CD4-positive, alpha-beta T cell treated with Interleukin-4 for 4 hours (primary cell): ENCODE results near the gene KLHL5.
"Not testable (repeated sequence)": the region's sequence is repeated elsewhere in the genome, so short reads cannot be mapped to it uniquely, and the experiment has no call there.

Experiments
- DNase-seq: peaks from one replicate; pipeline ENCODE4 v3.0.0-alpha.2; 2020

The KLHL5 gene, protein sequence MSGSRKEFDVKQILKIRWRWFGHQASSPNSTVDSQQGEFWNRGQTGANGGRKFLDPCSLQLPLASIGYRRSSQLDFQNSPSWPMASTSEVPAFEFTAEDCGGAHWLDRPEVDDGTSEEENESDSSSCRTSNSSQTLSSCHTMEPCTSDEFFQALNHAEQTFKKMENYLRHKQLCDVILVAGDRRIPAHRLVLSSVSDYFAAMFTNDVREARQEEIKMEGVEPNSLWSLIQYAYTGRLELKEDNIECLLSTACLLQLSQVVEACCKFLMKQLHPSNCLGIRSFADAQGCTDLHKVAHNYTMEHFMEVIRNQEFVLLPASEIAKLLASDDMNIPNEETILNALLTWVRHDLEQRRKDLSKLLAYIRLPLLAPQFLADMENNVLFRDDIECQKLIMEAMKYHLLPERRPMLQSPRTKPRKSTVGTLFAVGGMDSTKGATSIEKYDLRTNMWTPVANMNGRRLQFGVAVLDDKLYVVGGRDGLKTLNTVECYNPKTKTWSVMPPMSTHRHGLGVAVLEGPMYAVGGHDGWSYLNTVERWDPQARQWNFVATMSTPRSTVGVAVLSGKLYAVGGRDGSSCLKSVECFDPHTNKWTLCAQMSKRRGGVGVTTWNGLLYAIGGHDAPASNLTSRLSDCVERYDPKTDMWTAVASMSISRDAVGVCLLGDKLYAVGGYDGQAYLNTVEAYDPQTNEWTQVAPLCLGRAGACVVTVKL

DNA sequence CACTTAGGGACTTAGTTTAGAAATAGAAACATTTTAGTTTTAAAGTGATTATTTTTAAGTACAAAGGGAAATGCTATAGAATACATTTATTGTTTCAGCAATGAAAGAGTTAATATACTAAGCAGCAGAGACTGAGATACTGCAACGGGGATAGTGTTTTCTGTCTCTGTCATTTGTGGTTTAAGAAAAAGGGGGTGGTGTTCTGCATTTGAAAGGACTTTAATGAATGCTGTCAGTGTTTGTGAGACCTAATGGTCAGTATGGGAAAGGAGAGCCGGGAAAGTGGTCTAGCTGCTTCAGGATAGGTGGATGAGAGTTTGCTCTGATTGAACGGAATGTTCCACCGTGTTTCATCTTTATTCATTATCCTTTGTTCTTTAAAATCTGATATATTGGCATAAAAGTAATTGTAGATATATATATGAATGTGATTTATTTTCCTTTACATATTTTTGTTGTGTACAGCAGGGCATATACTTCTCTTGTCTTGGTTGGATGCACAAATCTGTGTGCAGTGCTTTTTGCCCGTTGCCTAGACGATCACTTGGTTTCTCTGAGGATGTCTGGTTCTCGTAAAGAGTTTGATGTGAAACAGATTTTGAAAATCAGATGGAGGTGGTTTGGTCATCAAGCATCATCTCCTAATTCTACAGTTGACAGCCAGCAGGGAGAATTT, at the start of gene KLHL5:
Gene KLHL5, plus strand, starts transcription at position 139 of the 676 bp plus-strand sequence. Its CDS starts 421 bp downstream, at position 560.
- no peak for DNase-seq

GRCh38 chr4:39014028-39014427, 48.0 kb upstream of the KLHL5 start:
- DNase-seq: no peak

DNA sequence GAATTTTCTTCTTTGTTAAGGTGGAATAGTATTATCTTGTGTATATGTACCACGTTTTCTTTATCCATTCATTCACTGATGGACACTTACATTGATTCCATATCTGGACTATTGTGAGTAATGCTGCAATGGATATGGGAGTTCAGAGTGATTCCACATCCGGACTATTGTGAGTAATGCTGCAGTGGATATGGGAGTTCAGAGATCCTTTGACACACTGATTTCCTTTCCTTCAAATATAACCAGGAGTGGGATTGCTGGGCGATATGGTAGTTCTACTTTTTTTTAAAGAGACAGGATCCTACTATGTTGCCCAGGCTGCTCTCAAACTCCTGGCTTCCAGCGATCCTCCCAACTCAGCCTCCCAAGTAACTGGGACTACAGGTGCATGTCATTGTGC, 41.9 kb upstream of the KLHL5 start:
- no peak for DNase-seq

DNA sequence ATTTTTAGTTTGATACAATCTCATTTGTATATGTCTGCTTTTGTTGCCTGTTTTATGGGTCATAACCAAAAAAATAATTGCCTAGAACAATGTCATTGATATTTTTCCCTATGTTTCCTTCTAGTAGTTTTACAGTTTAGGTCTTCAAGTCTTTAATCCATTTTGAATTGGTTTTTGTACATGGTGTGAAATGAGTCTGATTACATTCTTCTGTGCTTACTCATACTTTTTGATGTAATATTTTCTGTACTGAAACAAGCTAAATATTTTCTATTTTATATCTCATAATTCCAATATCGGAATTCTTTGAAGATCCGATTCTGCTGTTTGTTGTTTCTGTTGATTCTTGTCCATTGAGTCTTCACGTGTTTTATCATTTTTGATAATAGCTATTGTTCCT, 40.4 kb upstream of the KLHL5 start:
- no peak for DNase-seq

DNA sequence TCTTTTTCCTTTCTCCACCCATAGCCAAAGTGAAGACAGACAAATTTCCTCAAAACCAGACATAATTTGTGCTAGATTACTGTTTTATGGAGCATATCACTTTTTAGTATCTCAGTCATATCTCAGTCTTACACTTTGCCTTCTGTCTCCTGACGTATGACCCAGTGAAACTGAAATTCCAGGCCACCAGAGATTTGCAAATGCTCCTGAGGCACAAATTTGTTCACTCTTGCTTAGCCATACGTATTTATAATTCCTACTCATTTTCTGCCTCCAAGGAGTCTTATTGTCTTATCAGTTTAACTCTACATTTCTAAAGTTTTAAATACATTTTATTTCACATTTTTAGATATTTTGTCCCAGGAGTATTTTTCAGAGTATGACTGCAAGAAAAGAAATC, 39.8 kb upstream of the KLHL5 start:
- DNase-seq: no peak

DNA sequence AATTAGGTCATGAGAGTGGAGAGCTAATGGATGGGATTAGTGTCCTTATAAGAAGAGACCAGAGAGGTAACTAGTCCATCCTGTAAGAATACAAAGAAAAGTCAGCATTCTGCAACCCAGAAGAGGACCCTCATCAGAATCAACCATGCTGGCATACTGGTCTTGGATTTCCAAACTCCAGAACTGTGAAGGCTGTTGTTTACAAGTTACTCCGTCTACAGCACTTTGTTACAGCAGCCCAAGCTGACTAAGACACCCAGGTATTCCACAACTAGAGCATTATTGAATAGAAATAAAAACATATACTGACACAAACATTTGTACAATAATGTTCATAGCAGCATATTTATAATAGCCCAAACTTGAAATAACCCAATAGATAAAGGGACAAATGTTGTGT, 39.0 kb upstream of the KLHL5 start:
- no peak for DNase-seq

DNA sequence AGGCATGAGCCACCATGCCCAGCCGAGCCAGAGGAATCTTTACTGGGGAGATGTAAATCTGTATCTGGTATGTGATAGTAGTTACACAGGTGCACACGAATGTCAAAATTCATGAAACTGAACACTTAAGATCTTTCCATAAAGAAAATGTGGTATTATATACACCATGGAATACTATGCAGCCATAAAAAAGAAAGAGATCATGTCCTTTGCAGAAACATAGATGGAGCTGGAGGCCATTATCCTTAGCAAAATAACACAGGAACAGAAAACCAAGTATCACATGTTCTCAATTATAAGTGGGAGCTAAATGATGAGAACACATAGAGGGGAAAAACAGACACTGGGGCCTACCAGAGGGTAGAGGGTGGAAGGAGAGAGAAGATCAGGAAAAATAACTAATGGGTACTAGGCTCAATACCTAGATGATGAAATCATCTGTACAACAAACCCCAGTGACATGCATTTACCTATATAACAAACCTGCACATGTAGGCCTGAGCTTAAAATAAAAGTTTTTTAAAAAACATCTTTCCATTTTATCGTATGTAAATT, 37.6 kb upstream of the KLHL5 start:
- no peak for DNase-seq

DNA sequence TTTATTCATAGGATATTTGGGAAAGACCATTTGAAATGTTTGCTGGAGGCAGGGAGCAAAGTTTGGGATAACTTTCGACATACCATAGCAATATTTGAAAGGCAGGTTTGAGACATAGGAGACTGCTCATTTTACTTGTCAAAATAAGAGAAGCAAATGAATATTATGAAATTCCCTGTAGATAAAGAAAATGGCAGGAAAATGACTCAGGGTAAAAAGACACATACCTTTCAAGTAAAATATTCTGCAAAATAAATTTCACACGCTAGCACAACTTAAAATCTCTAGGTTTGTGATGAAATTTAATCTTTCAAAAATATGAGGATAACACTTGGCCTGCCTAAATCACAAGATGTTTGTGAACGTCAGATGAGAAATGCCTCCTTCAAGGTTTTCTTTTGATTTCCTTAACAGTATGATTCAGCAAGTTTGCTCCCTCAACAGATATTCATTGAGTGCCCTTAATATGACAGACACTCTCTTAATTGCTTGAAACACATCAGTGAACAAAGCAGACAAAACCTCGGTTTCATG, 36.4 kb upstream of the KLHL5 start:
- DNase-seq: no peak

DNA sequence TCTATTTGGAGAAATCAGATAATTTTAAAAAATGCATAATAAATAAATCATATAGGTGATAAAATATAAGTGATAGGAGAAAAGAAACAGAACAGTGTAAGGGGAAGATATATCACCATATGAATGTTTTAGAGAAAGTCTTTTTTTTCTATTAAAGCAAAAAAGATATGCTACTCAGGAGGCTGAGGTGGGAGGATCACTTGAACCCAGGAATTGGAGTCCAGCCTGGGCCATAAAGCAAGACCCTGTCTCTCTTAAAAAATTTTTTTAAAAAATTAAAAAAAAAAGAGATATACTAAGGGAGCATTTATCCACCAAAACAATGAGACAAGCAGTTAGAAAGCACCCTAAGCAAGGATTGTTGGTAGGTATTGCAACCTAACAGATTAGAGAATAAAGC, 35.9 kb upstream of the KLHL5 start:
- DNase-seq: no peak

DNA sequence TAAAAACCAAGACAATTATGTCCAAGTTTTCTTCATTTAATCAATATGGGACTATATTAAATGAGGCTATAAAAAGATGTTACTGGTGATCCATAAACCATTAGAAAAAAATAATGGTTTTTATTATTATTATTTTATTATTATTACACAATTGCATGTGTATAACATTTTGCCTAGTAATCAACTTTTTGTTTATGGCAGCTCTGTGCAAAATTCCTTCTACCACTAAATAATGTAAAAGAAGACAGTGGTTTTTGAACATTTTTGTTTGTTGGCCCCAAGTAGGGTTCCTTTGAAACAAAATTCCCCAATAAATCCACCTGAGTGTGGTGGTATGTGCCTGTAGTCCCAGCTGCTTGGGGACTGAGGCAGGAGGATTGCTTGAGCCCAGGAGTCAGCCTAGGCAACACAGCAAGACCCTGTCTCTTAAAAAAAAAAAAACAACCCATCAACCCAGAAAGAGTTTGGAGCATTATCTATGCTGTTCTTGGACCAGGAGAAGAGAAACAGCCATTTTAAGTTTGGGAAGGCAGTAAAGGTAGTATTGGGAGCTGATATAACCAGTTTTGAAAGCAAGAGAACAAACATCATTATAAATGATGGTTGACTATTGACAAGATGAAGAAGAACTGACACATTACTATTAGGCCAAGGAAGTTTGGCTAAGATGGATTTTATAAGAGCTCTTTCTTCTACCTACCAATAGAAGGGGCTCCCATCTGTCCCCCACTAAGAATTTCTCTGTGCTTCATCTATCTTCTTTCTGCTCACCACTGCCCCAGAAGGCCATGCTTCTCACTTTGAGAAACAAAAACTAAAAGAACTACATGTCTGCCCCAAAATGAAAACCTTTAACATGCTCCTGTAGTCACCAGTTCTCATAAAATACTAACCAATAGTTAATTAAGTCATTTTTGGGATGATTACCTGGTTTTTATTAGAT, 32.0 kb upstream of the KLHL5 start:
- DNase-seq: peak; percentile 64

- no peak for DNase-seq
Observed at GRCh38 chr4:39030725-39031124, 31.3 kb upstream of the KLHL5 start.

DNA sequence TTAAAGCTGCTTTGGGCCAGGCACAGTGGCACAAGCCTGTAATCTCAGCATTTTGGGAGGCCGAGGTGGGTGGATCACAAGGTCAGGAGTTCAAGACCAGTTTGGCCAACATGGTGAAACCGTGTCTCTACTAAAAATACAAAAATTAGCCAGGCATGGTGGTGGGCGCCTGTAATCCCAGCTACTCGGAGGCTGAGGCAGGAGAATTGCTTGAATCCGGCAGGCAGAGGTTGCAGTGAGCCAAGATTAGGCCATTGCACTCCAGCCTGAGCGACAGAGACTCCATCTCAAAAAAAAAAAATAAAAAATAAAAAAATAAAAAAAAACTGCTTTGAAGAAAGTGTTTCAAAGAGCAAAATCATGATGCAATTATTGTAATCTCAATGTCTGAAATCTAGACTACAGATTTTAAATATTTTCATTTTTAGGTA, 30.4 kb upstream of the KLHL5 start:
- not testable (repeated sequence) for DNase-seq

DNA sequence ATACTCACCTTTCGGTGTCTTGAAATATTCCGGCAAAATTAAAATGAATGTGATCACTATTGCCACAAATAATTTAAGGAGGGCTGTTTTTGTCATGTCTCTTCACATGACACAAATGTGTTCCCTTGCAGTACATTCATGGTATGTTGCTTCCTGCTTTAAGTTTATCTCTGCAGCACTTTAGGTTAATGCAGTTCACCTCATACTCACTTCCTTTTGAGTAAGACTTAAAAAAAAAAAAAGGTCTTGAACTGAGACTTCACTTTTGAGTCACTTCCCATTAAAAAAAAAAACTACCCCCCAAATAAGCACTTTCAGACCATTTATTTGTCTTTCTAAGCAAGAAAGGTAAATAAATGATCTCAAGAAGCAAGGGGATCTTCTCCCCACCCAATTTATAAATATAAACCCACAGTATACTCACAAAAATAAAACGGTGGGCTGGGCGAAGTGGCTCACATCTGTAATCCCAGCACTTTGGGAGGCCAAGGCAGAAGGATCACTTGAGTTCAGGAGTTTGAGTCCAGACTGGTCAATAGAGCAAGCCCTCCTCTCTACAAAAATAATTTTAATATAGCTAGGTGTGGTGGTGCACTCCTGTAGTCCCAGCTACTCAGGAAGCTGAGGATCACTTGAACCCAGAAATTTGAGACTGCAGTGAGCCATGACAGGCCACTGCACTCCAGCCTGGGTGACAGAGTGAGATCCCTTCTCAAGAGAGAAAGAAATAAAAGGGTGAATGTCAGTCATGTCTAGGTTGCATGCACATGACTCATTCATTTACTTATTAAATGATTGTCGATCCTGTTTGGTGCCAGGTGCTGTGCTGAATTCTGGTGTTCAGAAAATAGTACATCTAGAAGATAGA, 29.6 kb upstream of the KLHL5 start, which contains the start of gene TMEM156:
Gene TMEM156, minus strand, starts transcription at position 192 of the 868 bp plus-strand sequence. Its CDS starts 96 bp downstream, at position 96.
- peak; percentile 86 for DNase-seq

GRCh38 chr4:39036172-39036571, 25.9 kb upstream of the KLHL5 start:
- no peak for DNase-seq

- no peak for DNase-seq
Observed at GRCh38 chr4:39037491-39037825, 24.6 kb upstream of the KLHL5 start.

GRCh38 chr4:39037941-39038340, 24.1 kb upstream of the KLHL5 start:
- DNase-seq: no peak

DNA sequence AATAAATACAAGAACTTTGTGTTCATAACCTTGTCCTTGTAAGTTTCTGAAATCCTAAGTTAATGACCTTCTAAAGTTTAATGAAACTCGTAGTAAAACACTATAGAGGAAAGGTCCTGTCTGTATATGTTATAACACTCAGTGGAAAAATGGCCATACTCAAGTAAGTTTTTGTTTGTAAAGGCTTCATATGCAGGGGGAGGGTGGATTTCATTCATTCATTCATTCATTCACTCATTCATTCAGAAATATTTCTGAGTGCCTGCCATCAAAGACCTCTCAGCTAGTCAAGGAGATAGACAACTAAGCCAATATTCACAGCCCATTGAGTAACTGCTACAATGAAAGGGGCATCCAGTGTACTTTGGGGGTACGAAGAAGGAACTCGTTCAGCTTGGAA, 22.9 kb upstream of the KLHL5 start:
- DNase-seq: no peak

DNA sequence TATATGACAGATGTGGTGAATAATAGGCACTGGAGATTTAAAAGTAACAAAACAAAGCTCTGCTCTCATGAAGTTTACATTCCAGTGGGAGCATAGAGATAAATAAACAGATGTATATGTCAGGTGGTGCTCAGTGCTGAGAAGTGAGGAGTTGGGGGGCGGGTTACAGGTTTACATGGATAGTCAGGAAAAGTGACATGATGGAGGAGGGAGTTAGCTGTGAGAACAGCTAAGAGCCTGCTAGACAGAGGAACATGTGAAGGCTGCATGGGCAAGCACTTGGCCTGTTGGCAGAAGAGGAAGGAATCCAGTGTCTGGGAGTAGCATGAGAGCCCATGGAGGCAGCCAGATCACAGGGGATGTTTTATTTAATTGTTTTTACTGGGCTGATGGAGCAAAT, 19.7 kb upstream of the KLHL5 start:
- DNase-seq: no peak

DNA sequence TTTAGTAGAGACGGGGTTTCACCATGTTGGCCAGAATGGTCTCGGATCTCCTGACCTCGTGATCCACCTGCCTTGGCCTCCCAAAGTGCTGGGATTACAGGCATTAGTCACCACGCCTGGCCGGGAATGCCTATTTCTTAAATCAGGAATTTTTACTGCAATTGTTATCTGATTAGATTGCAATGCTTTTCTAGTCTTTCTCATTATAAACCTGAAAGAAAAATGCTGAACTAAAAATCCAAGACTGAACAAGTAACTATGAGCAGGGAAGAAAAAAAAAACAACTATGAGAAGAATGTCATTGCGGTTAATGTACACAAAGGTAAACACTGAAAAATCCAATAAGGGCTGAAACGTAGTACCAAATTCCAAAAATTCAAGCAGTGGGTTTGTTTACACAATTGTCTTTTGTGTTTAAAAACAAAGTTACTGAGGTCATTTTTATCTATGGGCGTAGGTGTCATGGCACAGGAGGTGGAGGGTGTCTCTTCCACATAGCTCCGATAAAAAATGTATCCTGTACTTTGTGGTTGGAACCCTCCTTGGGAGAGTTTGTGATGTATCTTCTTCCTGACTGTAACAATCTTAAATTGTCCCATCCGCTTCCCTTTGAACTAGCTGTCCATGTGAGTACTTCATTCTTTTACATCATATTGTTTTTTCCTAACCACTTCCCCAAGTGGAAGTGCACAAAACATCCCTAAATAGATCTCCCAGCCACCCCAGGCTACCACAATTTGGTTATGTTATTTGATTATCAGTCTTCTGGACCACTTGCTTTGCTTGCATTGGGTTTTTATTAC, 18.8 kb upstream of the KLHL5 start:
- DNase-seq: no peak

- peak; percentile 51 for DNase-seq
Observed at GRCh38 chr4:39043861-39044363, 18.1 kb upstream of the KLHL5 start.
